Stimulated activated CD8-positive, alpha-beta memory T cell treated with anti-CD3 and anti-CD28 coated beads, Interleukin-2, amount 100 ng/mL, for 48 hours (primary cell): ENCODE results near the gene DLGAP1.
A peak's percentile ranks its signal among the peaks of the same experiment; 100 is the strongest.
"Not testable (repeated sequence)": the region's sequence is repeated elsewhere in the genome, so short reads cannot be mapped to it uniquely, and the experiment has no call there.

ENCODE experiments used
- DNase-seq, 2 donors: peaks; one replicate each; pipeline ENCODE4 v3.0.0-alpha.2; 2020; ENCODE audit warnings: low read depth in 2 of 2

DLGAP1 gene

DNA sequence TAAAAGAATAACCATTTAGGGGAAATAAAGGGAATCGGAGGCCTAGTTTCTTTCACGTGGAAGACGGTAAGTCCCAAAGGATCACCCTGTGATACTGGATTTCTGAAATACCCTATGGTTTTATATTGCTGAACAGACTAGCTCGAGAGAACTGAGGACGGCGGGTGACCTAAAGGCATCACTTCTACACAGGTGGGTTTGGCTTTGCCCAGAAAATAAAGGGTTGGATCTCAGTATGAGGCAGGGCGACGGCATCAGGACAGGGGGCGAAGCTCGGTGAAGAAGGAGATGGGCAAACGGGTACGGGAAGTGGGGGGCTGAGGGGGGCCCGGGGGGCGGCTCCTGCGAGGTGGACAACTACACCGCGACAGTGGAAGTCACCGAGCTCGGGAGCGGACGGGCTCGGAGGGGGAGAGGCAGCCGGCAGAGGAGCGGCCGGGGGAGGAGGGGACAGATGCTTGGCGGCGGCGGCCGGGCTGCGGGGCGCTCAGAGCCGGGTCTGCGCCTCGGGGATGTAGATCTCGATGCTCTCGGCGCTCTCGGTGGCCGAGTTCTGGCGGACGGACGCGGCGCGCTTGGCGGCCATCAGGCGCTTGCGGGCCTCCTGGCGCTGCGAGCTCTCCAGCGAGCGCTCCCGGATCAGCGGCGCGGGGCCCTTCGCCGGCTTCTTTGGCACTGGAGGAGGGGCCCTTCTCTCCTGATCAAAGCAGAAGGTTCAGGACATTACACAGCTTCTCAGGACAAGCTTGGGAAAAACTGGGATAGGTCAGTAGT lies 956.2 kb downstream of the DLGAP1 start:
- DNase-seq = peak; percentile 2 to 11

DNA sequence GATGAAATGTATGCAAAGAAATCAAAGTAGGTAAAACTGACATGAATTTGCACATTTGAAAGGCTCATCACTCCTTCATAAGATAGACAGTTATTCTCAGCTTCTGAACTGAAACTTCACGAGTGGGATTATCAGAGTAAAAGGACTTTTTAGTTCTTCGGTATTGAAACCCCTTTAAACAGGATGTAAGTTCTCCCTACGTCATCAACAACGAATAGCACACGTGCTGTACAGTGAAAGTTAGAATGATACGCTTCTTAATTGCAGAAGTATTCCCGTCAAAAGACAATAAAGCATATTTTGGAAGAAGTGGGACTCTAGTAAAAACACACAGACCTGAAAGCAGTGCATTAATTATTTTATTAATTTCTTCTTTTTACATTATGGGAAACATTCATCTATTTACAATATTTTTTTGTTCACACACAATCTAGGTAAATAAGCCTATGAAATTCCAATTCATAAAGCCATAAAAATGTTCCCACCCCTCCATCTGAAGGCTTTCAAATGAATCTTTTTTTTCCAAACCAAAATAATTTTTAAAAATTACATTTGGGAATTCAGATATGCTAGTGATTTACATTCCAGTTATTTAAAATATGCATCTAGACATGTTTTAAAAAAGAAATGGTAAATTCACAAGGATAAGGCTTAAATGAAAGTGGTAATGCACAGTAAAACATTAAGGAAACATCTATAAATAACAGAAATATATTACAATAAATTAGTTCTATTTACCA lies 959.2 kb downstream of the DLGAP1 start:
- no peak for DNase-seq

DNA sequence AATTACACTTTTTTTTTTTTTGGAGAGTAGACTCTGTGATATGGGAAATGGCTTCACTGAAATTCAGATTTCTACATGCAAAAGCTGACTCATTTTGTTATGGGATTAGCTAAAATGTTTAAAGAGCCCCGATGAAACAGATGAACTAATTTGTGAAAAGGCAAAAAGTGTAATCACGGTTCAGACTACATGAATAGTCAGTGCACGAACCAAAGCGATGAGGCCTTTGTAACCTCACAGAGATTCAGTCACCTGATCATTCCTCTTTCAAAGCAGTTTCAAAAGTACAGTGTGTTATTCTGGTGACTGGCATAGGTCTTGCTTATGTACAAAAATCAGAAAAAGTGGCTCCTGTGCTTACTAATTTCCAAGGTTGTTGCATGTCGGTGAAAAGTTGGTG lies 960.5 kb downstream of the DLGAP1 start:
- no peak for DNase-seq

DNA sequence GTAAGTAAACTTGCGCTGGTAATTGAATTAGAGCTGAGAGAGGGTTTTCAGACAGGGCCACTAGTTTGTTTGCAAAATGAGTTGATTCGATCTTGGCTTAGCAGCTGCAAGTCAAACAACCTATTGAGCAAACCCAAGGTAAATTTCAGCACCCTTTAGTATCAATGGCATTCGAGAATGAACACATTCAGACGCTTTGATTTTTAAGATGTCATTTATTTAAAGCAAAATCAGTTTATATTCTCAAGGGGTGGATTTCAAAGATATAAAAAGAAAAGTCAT lies 960.9 kb downstream of the DLGAP1 start:
- DNase-seq = no peak

DNA sequence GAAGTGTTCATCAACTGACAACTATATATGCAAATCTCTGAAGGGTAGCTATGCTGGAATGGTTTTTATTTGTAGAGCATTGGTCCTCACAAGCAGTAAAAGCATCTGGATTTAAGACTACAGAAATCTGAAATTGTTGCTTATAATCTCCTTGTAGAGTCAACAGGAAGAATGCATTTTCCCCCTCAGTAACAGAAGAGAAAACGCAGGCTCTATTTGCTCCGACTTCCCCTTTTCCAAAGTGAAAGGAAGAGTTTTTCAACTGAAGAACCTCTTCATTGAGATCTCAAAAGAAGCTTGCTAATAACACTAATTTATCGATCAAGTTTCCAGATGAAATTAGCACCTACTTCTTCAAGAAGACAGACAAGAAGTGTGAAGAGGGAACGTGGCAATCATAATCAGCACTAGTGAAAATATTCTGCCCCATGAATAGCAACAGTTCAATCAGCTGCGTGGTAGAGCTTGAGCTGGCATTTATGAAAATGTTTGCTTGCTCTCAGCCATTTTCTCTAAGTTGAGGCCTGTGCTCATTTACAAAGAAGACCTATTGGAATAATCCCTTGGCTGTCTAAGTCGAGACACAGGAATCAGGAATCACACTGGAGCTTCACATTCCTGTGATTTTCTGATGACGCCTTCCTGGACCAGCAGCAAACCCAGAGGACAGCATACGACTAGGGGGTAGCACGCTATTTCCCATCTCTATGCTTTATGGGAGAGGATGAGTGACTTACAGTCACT lies 961.4 kb downstream of the DLGAP1 start:
- no peak for DNase-seq

DNA sequence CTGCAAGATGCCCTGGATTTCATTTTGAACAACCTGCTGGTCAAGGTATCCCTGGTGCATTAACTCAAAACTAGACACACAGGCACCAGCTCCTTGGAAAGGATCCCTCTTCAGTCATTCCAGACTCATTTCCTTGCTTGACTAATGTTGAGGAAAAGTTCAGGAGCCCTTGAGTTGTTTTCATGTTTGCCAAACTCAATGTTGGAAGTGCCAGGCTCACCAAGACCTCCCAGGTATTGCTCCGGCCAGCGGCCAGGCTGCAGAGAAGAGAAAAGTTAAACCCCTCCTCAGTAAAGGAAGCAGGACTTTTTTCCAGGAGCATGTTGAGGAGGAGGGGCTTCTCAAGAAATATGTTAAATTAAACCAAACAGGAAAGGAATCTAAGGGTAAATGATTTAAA lies 962.4 kb downstream of the DLGAP1 start:
- DNase-seq = no peak

DNA sequence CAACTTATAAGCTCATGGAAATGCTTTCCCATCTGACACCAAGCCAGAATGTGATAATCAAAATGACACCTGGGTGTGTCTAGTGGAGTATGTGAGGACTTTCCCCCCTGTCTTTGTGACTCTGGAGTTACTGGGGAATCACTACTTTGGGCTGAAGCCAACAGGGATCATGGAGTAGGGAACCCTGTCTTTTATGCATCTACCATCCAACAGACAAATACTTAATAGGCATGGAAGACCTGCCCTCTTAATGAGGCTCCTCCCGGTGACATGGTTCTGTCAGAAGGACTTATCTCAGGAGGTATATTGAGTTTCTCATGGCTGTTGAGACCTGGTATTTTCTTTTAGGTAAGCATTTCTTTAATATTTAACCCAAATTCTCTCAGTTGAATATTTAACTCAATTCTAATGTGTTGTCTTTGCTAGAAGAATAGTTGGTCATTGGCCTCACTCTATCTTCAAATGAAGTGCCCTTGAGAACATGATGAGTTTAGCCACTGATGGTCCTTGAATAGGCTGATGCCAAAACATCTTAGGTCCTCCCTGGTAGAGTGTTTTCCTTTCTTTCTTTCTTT lies 963.0 kb downstream of the DLGAP1 start:
- DNase-seq = no peak

DNA sequence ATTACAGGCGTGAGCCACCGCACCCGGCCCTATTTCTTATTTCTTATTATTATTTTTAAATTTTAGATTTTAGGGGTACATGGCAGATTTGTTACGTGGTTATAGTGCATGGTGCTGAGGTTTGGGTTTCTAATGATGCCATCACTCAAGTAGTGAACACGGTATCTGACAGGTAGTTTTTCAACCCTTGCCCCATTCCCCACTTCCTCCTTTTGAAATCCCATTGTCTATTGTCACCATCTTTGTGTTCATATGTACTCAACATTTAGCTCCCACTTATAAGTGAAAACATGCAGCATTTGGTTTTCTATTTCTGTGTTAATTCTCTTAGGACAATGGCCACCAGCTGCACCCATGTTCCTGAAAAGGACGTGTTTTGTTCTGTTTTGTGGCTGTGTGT lies 965.6 kb downstream of the DLGAP1 start:
- no peak for DNase-seq

DNA sequence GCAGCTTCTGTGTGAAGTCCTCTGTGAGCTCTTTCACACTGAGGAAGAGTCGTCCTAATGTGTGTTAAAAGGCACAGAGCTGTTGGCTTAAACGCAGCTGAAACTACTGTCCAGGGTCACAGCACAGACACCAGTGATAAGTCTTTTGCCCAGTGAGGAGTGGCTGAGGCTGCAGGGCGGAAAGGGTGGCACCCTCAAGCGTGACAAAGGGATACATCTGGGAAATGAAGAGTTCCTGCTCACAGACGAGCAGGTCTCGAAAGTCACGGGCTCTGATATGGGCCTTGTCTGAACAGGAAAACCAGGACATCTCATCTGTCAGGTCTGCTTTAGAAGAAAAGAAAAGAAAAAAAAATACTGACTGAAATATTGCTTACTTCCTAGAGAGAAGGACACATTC lies 968.6 kb downstream of the DLGAP1 start:
- DNase-seq = no peak

DNA sequence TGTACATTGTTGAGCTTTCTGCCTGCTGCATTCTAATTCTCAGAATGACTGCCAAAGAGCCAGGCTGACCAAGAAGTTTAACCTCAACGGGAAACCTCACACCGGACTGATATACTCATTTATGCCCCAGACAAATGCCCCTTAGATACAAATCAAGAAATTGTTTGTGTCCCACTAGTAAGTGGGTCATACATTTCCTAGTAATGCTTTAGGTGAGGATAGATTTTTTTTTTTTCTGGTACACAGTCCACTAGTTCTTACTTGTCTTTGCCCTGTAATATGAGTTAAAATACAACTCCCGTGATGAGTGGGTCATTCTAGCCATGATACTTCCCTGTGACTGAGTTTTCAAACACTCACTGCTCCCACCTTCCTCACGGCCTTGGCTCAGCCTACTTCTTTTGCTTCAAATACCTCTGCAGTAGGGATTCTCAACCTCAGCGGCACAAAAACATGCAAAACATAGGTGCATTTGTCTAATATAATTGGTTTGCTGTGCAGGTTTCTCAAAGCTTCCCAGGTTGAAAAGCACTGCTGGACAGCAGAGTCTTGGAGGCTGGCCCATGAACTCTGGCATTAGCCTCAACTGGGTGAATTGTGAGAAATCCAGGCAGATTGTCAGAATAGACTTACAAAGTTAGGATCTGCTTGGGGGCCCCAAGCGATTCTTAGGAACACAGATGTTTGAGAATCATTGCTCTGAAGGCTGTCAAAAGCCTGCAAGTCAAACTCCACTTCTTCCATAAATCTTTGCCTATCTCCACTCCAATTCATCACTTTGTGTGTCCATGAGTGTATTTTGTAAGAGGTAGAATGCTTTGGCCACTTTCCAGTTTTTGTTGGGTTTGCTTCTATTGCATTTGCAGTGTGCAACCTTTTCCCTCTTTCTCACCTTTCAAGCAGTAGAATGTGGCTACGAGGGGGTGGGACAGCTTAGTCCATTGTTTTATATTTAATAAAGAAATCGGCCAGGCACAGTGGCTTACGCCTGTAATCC lies 969.7 kb downstream of the DLGAP1 start:
- DNase-seq = no peak

DNA sequence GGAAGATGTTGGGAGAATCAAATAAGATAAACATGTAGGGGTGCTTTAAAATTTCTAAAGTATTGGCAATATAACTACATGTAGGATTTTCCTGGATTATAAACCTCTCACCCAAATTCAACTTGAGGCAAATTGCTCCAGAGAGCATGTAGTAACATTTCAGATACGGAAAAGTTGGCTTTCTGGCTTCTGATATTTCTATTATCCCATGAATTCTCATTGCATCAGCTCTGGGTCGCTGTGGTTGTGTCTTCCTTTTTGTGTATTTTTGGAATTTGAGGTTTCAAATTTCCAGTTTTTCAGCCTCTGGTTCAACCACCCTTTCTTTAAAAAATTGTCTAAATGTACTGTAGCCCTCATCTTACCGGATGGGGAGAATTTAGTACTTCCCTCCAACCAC lies 972.8 kb downstream of the DLGAP1 start:
- no peak for DNase-seq

DNA sequence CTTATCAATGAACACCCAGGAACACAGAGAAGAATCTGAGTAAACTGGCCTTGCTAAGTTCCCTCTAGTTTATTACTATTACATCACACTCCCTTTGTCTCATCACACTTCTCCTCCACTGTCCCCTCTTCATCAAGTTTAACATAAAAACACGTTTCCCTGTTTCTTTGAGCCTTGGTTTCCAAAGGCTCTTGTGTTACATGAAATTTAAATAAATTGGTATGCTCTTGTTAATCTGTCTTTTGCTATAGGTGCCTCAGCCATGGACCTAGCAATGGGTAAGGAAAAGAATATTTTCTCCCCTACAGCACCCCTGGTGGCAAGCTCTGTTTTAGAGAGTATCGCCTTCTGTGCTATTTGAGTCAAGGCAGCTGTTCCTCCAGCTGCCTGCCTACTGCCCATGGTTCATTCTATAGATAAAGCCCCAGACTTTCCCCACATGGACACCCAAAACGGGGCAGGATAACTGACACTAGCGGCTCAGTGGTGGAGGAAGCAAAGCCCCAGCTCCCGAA lies 973.4 kb downstream of the DLGAP1 start:
- no peak for DNase-seq

DNA sequence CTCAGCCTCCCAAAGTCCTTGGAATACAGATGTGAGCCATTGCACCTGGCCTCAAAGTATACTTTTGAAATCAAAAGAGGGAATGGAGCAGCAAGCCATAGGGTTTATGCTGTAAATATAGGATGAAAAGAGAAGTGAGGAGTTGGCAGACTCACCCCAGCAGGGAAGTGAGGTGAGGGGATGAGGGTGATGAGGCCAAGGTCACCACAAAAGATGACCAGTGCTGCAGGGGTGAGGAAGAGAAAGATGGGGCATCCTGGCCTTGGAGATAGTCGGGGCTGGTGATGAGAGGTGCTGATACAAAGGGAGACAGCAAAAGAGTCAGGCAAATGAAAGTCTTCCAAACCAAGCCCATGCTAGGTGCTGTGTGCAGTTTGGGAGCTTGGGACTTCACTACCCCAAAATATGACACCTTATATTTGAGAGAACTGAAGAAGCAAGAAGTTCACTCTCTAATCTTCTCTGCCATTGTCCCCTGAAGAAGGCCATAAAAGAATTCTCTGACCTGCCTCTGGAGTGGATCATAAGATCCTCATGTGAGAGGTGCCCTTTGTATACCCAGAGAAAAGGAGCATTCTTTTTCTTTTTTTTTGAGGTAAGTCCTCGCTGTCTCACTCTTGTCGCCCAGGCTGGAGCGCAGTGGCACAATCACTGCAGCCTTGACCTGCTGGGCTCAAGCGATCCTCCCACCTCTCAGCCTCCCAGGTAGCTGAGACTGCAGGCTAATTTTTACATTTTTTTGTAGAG lies 974.1 kb downstream of the DLGAP1 start:
- no peak for DNase-seq

DNA sequence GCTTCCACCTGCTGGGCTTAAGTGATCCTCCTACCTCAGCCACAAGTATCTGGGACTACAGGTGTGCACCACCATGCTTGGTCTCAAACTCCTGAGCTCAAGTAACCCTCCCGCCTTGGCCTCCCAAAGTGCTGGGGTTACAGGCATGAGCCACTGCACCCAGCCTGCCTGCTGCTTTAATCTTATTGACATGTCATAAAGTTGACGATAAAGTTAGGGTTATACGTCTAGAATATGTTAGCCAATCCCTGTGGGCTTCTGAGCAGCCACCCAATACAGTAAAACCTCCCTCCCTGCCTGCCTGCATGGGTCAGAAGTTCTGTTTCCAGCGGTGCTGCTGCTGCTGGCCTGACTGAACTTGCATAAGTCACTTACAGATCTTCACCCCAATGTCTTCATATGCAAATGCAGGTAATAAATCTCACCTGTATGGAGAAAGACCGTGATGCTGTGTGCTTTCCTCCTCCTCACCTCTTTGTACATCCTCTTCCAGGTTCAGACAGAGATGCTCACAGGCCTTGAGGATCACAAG lies 975.1 kb downstream of the DLGAP1 start:
- no peak for DNase-seq

DNA sequence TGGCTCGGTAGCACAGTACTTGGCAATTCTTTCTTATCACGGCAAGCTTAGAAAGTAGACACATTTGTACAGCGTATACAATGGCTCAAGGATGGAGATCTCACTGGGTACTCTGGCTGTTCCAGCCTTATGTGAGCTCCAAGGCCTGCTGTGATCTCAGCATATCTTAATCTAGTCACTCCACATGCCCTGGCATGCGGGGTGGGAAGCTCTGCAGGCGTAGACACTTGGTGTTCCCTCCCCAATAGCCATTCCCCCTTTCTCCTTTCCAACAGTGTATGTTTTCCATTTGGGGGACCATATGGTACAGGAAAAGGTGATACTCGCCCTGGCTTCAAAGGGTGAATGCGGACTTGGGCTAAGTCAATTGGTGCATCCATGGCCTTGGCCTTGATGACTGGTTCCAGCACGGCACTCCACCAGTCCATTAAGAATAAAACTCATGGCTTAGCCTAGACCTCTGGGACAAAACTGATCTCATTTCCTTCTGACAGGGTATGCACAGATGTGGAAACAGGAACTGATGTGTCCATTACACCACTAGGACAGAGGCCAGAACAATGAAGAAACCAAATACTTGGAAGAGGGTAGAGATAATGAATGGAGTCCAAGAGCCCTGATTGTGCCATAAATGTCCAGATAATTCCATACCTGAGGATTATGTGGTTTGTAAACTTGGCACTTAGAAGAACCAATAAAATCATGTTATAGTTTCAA lies 976.7 kb downstream of the DLGAP1 start:
- DNase-seq = no peak

DNA sequence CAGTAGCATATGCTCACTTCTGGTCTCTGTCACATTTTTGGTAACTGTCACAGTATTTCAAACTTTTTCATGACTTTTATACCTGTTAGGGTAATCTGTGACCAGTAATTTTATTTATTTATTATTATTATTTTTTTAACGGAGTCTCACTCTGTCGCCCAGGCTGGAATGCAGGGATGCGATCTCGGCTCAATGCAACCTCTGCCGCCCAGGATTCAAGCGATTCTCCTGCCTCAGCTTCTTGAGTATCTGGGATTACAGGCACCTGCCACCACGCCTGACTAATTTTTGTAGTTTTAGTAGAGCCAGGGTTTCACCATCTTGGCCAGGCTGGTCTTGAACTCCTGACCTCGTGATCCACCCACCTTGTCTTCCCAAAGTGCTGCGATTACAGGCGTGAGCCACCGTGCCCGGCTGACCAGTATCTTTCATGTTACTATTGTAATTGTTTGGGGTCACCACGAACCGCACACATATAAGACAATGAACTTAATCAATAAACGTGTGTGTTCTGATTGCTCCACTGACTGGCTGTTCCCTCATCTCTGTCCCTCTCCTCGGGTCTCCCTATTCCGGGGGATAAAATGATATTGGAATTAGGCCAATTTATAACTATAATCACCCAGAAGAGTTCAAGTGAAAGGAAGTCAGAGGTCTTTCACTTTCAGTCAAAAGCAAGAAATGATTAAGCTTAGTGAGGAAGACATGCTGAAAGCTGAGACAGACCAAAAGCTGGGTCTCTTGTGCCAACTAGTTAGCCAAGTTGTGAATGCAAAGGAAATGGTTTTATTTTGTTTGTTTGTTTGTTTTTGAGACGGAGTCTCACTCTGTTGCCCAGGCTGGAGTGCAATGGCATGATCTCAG lies 982.2 kb downstream of the DLGAP1 start:
- no peak for DNase-seq

DNA sequence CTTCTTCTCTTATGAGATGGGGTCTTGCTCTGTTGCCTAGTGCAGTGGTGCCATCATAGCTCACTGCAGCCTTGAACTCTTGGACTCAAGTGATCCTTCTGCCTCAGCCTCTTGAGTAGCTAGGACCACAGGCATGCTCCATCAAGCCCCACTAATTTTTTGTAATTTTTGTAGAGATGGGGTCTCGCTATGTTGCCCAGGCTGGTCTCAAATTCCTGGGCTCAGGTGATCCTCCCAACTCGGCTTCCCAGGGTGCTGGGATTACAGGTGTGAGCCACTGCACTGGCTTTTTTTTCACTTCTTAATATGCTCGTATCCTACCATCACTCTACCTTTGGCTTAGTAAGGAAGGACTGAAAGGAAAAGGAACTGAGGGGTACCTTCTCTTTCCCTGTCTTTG lies 983.0 kb downstream of the DLGAP1 start:
- not testable (repeated sequence) for DNase-seq

DNA sequence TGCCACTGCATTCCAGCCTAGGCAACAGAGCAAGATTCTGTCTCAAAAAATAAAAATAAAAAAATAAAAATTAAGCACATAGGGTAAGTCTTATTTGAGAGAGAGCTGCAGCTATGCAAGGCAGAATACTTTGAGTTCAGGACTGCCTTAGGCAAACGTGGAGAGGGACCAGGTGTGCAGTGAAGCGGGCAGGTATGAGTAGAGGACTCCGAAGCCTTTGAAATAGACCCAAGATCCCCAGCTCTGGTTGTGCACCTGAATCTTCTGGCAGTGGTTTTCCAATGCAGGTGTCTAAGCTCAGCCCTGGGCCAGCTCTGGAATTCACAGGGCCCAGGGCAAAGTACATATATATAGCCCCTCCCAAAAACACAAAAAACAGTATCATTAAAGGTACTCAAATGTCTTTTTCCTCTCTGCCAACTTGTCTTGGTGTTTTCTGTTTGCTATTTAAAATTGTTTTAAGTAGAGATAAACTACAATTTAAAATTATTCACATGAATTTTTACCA lies 983.9 kb downstream of the DLGAP1 start:
- no peak for DNase-seq
